ENCODE measurements around the gene GPANK1. TPM values are rescaled to one million over a fixed set of nuclear protein-coding genes. Genes with fewer than 3 reads are reported as not detected.

The GPANK1 gene
- total and polyA plus RNA-seq, 2 of the 4 experiments (the other 2 are of a cell fraction), result 6.1 to 13.8 TPM

DNA sequence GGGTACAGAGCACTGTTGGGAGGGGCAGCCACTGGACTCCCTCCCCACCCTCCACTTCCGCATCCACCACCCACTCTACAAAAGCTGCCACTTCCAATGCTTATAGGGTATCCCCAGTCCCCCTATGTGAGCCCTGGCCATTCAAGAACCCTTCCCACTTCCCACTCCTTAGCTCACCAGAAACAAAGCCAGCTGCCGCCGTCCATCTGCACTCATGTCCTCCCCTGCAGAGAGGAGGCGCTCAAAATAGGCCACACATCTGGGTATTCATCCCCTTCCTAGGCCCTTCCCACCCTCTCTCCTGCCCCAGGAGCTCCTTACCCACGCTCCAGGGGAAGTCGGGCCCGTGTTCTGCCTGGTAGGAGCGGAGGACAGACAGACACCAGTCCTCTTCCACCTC lies 22.5 kb upstream of the GPANK1 start:
- Histone ChIP-seq H3K9me3 (ENCODE audit: control insufficient read depth, insufficient read depth, low read length) (no peaks in the 10 kb centered on the region), H3K18ac (ENCODE audit: low read depth, low read length) (no peak overlapping the region), H3K27me3 (ENCODE audit: control insufficient read depth, insufficient read depth, low read length) (no peaks in the 10 kb centered on the region), H3K56ac (ENCODE audit: extremely low read depth, insufficient read depth, low read length) (no peak overlapping the region), H2AFZ (replicated peaks; ENCODE audit: low read length, poor library complexity) (no peak overlapping the region), H3K4ac (ENCODE audit: low read depth, low read length) (no peak overlapping the region), H3K4me3 (ENCODE audit: insufficient read depth, low read depth, low read length) (no peak overlapping the region), H4K8ac (ENCODE audit: low read depth in 2 of 2, low read length in 2 of 2) (no peak overlapping the region), H3K4me1 (ENCODE audit: control insufficient read depth, insufficient read depth, low read length) (peaks cover 3% of the 10 kb centered on the region; the same call in 1 of the 2 replicates), H3K4me2 (ENCODE audit: low read depth, low read length) (no peak overlapping the region), H3K79me1 (ENCODE audit: low read depth in 1 of 2, low read length in 2 of 2) (no peaks in the 10 kb centered on the region), H2BK120ac (ENCODE audit: low read depth, low read length) (no peak overlapping the region), H2BK15ac (ENCODE audit: low read depth, low read length) (no peak overlapping the region), H2BK20ac (ENCODE audit: low read depth, low read length) (no peak overlapping the region), H3K36me3 (ENCODE audit: control insufficient read depth, insufficient read depth, low read length) (peaks cover 56% of the 10 kb centered on the region), H3K9ac (ENCODE audit: low read depth, low read length) (no peak overlapping the region), H3K23ac (ENCODE audit: low read depth, low read length) (no peak overlapping the region), H4K91ac (ENCODE audit: insufficient read depth, low read depth, low read length) (no peak overlapping the region), H2AK9ac (replicated peaks; ENCODE audit: low read depth, low read length, poor library complexity) (no peak overlapping the region), H3K9me1 (ENCODE audit: insufficient read depth, low read length) (0 out of 2 replicates have a peak, but pooled peaks cover 5% of the 10 kb centered on the region), H4K20me1 (ENCODE audit: insufficient read depth, low read length) (no peaks in the 10 kb centered on the region), H3K27ac (ENCODE audit: insufficient read depth, low read length) (no peak overlapping the region), H2BK5ac (ENCODE audit: low read depth, low read length, poor library complexity, severe bottlenecking) (no peak overlapping the region), H4K5ac (ENCODE audit: low read depth, low read length) (no peak overlapping the region), H2AK5ac (ENCODE audit: low read depth, low read length) (no peak overlapping the region), H3K14ac (replicated peaks; ENCODE audit: low read depth, low read length) (no peak overlapping the region)
- intact Hi-C loops (cut with micrococcal nuclease) (no loop called here), in situ Hi-C loops (cut with MboI; ENCODE audit: low sequenced_read_pairs) (loop anchor here (10.0 kb wide), 2 partner anchors 147 to 257 kb away; partner anchors contain the start of gene CFB), dilution Hi-C loops (cut with HindIII; ENCODE audit: low sequenced_read_pairs, unreplicated experiment) (no loop called here)
- no TSS peak for BruUV-seq (replicated peaks)
- WGBS, 2 experiments (ENCODE audit: extremely low coverage in 2 of 2, insufficient read length in 1 of 2), result 70% methylated on average over 3 of the region's 8 CpGs; no CpG with 5 or more reads in 1 of the 2 experiments
- ChIA-PET CTCF (no interaction called here), POLR2A (ENCODE audit: unreplicated experiment) (no interaction called here)
- TF ChIP-seq BHLHE40 (IDR thresholded peaks at IDR 0.05; ENCODE audit: low read depth, low read length) (no peak), RCOR1 (IDR thresholded peaks at IDR 0.05; ENCODE audit: insufficient replicate concordance, low read length) (no peak), NFE2L2 (IDR thresholded peaks at IDR 0.05; ENCODE audit: low read depth, low read length) (no peak), CEBPB (IDR thresholded peaks at IDR 0.05; ENCODE audit: low read depth, low read length) (no peak), CHD1 (IDR thresholded peaks at IDR 0.05; ENCODE audit: low read depth, low read length) (no peak), MAZ (IDR thresholded peaks at IDR 0.05; ENCODE audit: borderline replicate concordance, low read depth, low read length) (no peak), SMC3 (IDR thresholded peaks at IDR 0.05; ENCODE audit: low read depth, low read length) (no peak), FOS (IDR thresholded peaks at IDR 0.05; ENCODE audit: low read depth, low read length) (no peak), POLR2A (IDR thresholded peaks at IDR 0.05; ENCODE audit: low read depth, low read length) (no peak), ELK1 (IDR thresholded peaks at IDR 0.05; ENCODE audit: borderline replicate concordance, low read depth, low read length) (no peak)
- TF ChIP-seq, protein P1, sequence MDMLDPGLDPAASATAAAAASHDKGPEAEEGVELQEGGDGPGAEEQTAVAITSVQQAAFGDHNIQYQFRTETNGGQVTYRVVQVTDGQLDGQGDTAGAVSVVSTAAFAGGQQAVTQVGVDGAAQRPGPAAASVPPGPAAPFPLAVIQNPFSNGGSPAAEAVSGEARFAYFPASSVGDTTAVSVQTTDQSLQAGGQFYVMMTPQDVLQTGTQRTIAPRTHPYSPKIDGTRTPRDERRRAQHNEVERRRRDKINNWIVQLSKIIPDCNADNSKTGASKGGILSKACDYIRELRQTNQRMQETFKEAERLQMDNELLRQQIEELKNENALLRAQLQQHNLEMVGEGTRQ (IDR thresholded peaks at IDR 0.05; ENCODE audit: low read depth, low read length), result no peak
- TF ChIP-seq, protein P2, sequence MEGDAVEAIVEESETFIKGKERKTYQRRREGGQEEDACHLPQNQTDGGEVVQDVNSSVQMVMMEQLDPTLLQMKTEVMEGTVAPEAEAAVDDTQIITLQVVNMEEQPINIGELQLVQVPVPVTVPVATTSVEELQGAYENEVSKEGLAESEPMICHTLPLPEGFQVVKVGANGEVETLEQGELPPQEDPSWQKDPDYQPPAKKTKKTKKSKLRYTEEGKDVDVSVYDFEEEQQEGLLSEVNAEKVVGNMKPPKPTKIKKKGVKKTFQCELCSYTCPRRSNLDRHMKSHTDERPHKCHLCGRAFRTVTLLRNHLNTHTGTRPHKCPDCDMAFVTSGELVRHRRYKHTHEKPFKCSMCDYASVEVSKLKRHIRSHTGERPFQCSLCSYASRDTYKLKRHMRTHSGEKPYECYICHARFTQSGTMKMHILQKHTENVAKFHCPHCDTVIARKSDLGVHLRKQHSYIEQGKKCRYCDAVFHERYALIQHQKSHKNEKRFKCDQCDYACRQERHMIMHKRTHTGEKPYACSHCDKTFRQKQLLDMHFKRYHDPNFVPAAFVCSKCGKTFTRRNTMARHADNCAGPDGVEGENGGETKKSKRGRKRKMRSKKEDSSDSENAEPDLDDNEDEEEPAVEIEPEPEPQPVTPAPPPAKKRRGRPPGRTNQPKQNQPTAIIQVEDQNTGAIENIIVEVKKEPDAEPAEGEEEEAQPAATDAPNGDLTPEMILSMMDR (conservative IDR thresholded peaks at IDR 0.05; ENCODE audit: low read depth, low read length), result no peak
- DNase-seq (no peak), ATAC-seq (ENCODE audit: low read depth) (no peak)

All from IMR-90 (cell line).